Fibroblast of pulmonary artery (primary cell): ENCODE results near the gene TRIM38.

ENCODE experiments used
- DNase-seq: peaks from one replicate; pipeline ENCODE4 v3.0.0-alpha.2; 2010; ENCODE audit warnings: low read depth
- H3K4me3 ChIP-seq: replicated peaks from 2 replicates; pipeline ENCODE4 v1.5.1; 2011; ENCODE audit warnings: low read depth, mild to moderate bottlenecking, control low read depth, low read length, moderate library complexity
- TF ChIP-seq, protein P1 (sequence below): IDR thresholded peaks from 2 replicates; pipeline ENCODE4 v1.5.1; 2011; ENCODE audit warnings: mild to moderate bottlenecking, control low read depth, low read length, inconsistent platforms; ENCODE audit errors: missing control alignments

Gene TRIM38

DNA sequence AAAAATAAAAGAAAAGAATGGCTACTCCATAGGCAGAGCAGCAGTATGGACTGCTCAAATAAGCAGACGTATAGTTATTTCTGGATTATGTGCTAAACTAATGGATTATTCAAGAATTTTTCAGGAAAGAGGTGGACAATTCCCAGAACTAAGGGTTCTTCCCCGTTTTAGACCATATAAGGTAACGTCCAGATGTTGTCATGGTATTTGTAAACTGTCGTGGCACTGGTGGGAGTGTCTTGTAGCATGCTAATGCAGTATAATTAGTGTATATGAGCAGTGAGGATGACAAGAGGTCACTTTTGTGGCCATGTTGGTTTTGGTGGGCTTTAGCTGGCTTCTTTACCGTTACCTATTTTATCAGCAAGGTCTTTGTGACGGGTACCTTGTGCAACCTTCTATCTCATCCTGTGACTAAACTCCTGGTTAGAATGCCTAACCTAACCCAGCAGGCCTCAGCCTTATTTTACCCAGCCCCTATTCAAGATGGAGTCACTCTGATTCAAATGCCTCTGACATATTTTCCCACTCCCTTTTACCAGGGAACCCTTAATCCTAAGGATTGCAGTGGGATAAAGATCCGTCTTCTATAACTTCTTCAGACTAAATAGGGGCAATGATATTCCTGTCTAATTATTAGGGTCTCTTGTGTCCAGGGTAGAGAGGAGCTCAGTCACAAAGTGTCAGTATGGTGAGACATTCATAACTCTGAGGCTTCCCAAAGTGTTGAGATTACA lies 11.1 kb upstream of the TRIM38 start:
- no peak for DNase-seq
- TF ChIP-seq, protein P1, sequence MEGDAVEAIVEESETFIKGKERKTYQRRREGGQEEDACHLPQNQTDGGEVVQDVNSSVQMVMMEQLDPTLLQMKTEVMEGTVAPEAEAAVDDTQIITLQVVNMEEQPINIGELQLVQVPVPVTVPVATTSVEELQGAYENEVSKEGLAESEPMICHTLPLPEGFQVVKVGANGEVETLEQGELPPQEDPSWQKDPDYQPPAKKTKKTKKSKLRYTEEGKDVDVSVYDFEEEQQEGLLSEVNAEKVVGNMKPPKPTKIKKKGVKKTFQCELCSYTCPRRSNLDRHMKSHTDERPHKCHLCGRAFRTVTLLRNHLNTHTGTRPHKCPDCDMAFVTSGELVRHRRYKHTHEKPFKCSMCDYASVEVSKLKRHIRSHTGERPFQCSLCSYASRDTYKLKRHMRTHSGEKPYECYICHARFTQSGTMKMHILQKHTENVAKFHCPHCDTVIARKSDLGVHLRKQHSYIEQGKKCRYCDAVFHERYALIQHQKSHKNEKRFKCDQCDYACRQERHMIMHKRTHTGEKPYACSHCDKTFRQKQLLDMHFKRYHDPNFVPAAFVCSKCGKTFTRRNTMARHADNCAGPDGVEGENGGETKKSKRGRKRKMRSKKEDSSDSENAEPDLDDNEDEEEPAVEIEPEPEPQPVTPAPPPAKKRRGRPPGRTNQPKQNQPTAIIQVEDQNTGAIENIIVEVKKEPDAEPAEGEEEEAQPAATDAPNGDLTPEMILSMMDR, result no peak
- no peak overlapping the region for H3K4me3 ChIP-seq

- no peak for DNase-seq
- TF ChIP-seq, protein P1, result no peak
- no peak overlapping the region for H3K4me3 ChIP-seq
Measured at GRCh38 chr6:25952535-25952934, 10.1 kb upstream of the TRIM38 start.

DNA sequence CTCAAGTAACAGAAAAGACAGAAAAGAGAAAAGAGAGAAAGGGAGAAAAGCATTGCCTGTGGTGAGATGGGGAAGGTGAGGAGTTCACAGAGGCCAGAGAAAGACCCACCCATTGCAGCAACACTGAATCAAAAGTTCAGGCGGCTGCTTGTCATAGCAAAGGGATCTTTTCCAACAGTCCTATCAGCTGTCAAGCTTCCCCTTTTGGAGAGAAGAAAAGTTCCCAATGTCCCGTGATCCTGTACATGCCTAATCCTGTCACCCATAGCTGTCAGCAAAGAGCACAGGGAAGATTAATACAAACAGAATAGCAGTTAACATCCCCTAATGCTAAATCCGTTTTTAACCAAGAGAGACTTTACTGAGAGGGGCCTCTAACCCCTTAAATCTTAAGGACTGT lies 8.9 kb upstream of the TRIM38 start:
- no peak overlapping the region for H3K4me3 ChIP-seq
- DNase-seq, result no peak
- TF ChIP-seq, protein P1, result no peak

DNA sequence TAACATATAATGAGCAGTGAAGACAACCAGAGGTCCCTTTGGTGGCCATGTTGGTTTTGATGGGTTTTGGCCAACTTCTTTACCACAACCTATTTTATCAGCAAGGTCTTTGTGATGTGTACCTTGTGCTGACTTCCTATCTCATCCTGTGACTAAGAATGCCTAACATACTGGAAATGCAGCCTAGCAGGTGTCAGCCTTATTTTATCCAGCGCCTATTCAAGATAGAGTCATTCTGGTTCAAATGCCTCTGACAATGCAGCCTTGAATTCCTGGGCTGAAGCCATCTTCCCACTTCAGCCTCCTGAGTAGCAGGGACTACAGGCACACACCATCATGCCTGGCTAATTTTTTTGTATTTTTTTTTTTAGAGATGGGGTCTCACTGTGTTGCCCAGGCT lies 7.8 kb upstream of the TRIM38 start:
- TF ChIP-seq, protein P1, result no peak
- no peak overlapping the region for H3K4me3 ChIP-seq
- no peak for DNase-seq

DNA sequence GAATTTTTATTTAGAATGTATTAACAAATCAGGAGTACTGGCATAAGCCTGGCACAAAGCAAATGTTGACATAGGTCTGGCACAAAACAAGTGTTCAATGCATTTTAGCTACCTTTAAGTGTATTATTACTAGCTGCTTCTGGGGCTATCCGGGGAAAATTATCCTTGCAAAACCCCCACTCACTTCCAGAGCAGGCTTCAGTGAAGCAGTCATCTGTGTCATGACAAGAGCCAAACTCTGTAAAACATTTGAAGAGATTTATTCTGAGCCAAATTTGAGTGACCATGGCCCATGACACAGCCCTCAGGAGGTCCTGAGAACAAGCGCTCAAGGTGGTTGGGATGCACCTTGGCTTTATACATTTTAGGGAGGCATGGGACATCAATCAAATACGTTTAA lies 6.4 kb upstream of the TRIM38 start:
- TF ChIP-seq, protein P1, result no peak
- DNase-seq, result no peak
- no peak overlapping the region for H3K4me3 ChIP-seq

GRCh38 chr6:25958700-25959162 lies 3.9 kb upstream of the TRIM38 start:
- H3K4me3 ChIP-seq, result no peak overlapping the region
- TF ChIP-seq, protein P1, result no peak
- DNase-seq, result no peak
